ENCODE results near the gene MAN2A1.

The MAN2A1 gene

GRCh38 chr5:109775130-109775529 is 85.4 kb downstream of the MAN2A1 start:
- TF ChIP-seq EZH2 (IDR thresholded peaks at IDR 0.05) (no peak), FOXP2 (optimal IDR thresholded peaks at IDR 0.05; ENCODE audit: control extremely low read depth, extremely low read length, insufficient read depth) (no peak), POLR2AphosphoS5 (IDR thresholded peaks at IDR 0.05; ENCODE audit: borderline replicate concordance, low read depth, low read length) (no peak)
- no peak overlapping the region for H3K9ac ChIP-seq (ENCODE audit: insufficient read length)
- H3K36me3 ChIP-seq (ENCODE audit: insufficient read depth, low read length) = no peaks in the 10 kb centered on the region
- no peak overlapping the region for H3K4me3 ChIP-seq
- no peak overlapping the region for H3K27ac ChIP-seq
- no peaks in the 10 kb centered on the region for H3K9me3 ChIP-seq (ENCODE audit: low read depth, low read length)
- no peak for DNase-seq (ENCODE audit: low read depth, low spot score)

- Histone ChIP-seq H3K36me3 (ENCODE audit: insufficient read depth, low read length) (no peaks in the 10 kb centered on the region), H3K4me3 (no peak overlapping the region)
- DNase-seq (ENCODE audit: low read depth, low spot score) = no peak
Observed at GRCh38 chr5:109779036-109779735, 89.5 kb downstream of the MAN2A1 start.

GRCh38 chr5:109784687-109785086 is 95.0 kb downstream of the MAN2A1 start:
- Histone ChIP-seq H3K36me3 (ENCODE audit: insufficient read depth, low read length) (no peaks in the 10 kb centered on the region), H3K9me3 (ENCODE audit: low read depth, low read length) (no peaks in the 10 kb centered on the region), H3K27ac (no peak overlapping the region), H3K9ac (ENCODE audit: insufficient read length) (no peak overlapping the region), H3K4me3 (no peak overlapping the region)
- TF ChIP-seq POLR2AphosphoS5 (IDR thresholded peaks at IDR 0.05; ENCODE audit: borderline replicate concordance, low read depth, low read length) (no peak), EZH2 (IDR thresholded peaks at IDR 0.05) (no peak), FOXP2 (optimal IDR thresholded peaks at IDR 0.05; ENCODE audit: control extremely low read depth, extremely low read length, insufficient read depth) (no peak)
- DNase-seq (ENCODE audit: low read depth, low spot score) = no peak

More at GRCh38 chr5:109779036-109779735, 89.5 kb downstream of the MAN2A1 start:
- no peaks in the 10 kb centered on the region for H3K9me3 ChIP-seq (ENCODE audit: low read depth, low read length)
- H3K9ac ChIP-seq (ENCODE audit: insufficient read length) = no peak overlapping the region
- TF ChIP-seq FOXP2 (optimal IDR thresholded peaks at IDR 0.05; ENCODE audit: control extremely low read depth, extremely low read length, insufficient read depth) (no peak), POLR2AphosphoS5 (IDR thresholded peaks at IDR 0.05; ENCODE audit: borderline replicate concordance, low read depth, low read length) (no peak), EZH2 (IDR thresholded peaks at IDR 0.05) (no peak)
- H3K27ac ChIP-seq = 0 out of 2 replicates have a peak overlapping the region, but pooled peaks have one; percentile 15

GRCh38 chr5:109786206-109786855 is 96.6 kb downstream of the MAN2A1 start:
- TF ChIP-seq FOXP2 (optimal IDR thresholded peaks at IDR 0.05; ENCODE audit: control extremely low read depth, extremely low read length, insufficient read depth) (no peak), EZH2 (IDR thresholded peaks at IDR 0.05) (no peak), POLR2AphosphoS5 (IDR thresholded peaks at IDR 0.05; ENCODE audit: borderline replicate concordance, low read depth, low read length) (no peak)
- Histone ChIP-seq H3K4me3 (no peak overlapping the region), H3K9ac (ENCODE audit: insufficient read length) (no peak overlapping the region), H3K9me3 (ENCODE audit: low read depth, low read length) (no peaks in the 10 kb centered on the region), H3K36me3 (ENCODE audit: insufficient read depth, low read length) (no peaks in the 10 kb centered on the region), H3K27ac (no peak overlapping the region)
- DNase-seq (ENCODE audit: low read depth, low spot score) = no peak

GRCh38 chr5:109788596-109788995 is 98.9 kb downstream of the MAN2A1 start:
- DNase-seq (ENCODE audit: low read depth, low spot score) = no peak
- Histone ChIP-seq H3K27ac (no peak overlapping the region), H3K4me3 (no peak overlapping the region), H3K36me3 (ENCODE audit: insufficient read depth, low read length) (peaks cover 9% of the 10 kb centered on the region; the same call in 1 of the 2 replicates), H3K9ac (ENCODE audit: insufficient read length) (no peak overlapping the region), H3K9me3 (ENCODE audit: low read depth, low read length) (no peaks in the 10 kb centered on the region)
- TF ChIP-seq POLR2AphosphoS5 (IDR thresholded peaks at IDR 0.05; ENCODE audit: borderline replicate concordance, low read depth, low read length) = no peak
- TF ChIP-seq EZH2 (IDR thresholded peaks at IDR 0.05) = no peak
- no peak for TF ChIP-seq FOXP2 (optimal IDR thresholded peaks at IDR 0.05; ENCODE audit: control extremely low read depth, extremely low read length, insufficient read depth)

GRCh38 chr5:109792613-109793012 is 102.9 kb downstream of the MAN2A1 start:
- Histone ChIP-seq H3K9ac (ENCODE audit: insufficient read length) (no peak overlapping the region), H3K36me3 (ENCODE audit: insufficient read depth, low read length) (peaks cover 9% of the 10 kb centered on the region; the same call in 1 of the 2 replicates), H3K27ac (no peak overlapping the region), H3K9me3 (ENCODE audit: low read depth, low read length) (no peaks in the 10 kb centered on the region), H3K4me3 (no peak overlapping the region)
- TF ChIP-seq EZH2 (IDR thresholded peaks at IDR 0.05) (no peak), POLR2AphosphoS5 (IDR thresholded peaks at IDR 0.05; ENCODE audit: borderline replicate concordance, low read depth, low read length) (no peak), FOXP2 (optimal IDR thresholded peaks at IDR 0.05; ENCODE audit: control extremely low read depth, extremely low read length, insufficient read depth) (no peak)
- no peak for DNase-seq (ENCODE audit: low read depth, low spot score)

GRCh38 chr5:109803854-109804253 is 114.1 kb downstream of the MAN2A1 start:
- Histone ChIP-seq H3K4me3 (no peak overlapping the region), H3K27ac (no peak overlapping the region), H3K36me3 (ENCODE audit: insufficient read depth, low read length) (no peaks in the 10 kb centered on the region), H3K9ac (ENCODE audit: insufficient read length) (no peak overlapping the region), H3K9me3 (ENCODE audit: low read depth, low read length) (no peaks in the 10 kb centered on the region)
- DNase-seq (ENCODE audit: low read depth, low spot score) = no peak
- TF ChIP-seq FOXP2 (optimal IDR thresholded peaks at IDR 0.05; ENCODE audit: control extremely low read depth, extremely low read length, insufficient read depth) = no peak
- no peak for TF ChIP-seq EZH2 (IDR thresholded peaks at IDR 0.05)
- no peak for TF ChIP-seq POLR2AphosphoS5 (IDR thresholded peaks at IDR 0.05; ENCODE audit: borderline replicate concordance, low read depth, low read length)

GRCh38 chr5:109805472-109805871 is 115.7 kb downstream of the MAN2A1 start:
- Histone ChIP-seq H3K9me3 (ENCODE audit: low read depth, low read length) (no peaks in the 10 kb centered on the region), H3K9ac (ENCODE audit: insufficient read length) (no peak overlapping the region)

More at GRCh38 chr5:109805472-109805871, 115.7 kb downstream of the MAN2A1 start:
- no peak overlapping the region for H3K27ac ChIP-seq
- no peak overlapping the region for H3K4me3 ChIP-seq
- TF ChIP-seq POLR2AphosphoS5 (IDR thresholded peaks at IDR 0.05; ENCODE audit: borderline replicate concordance, low read depth, low read length) = no peak
- TF ChIP-seq EZH2 (IDR thresholded peaks at IDR 0.05) = no peak
- TF ChIP-seq FOXP2 (optimal IDR thresholded peaks at IDR 0.05; ENCODE audit: control extremely low read depth, extremely low read length, insufficient read depth) = no peak
- no peak for DNase-seq (ENCODE audit: low read depth, low spot score)
- H3K36me3 ChIP-seq (ENCODE audit: insufficient read depth, low read length) = no peaks in the 10 kb centered on the region

Measured in SK-N-MC (cell line).